ENCODE measurements around the gene CBX4. TPM values are rescaled to one million over a fixed set of nuclear protein-coding genes. Genes with fewer than 3 reads are reported as not detected.
A peak's percentile ranks its signal among the peaks of the same experiment; 100 is the strongest.

Gene CBX4
- total RNA-seq, 1 donor from 2014 or later = 56.3 TPM

- TF ChIP-seq CTCF (IDR thresholded peaks at IDR 0.05) = no peak
- H3K4me1 Mint-ChIP-seq = peaks cover 61% of the 10 kb centered on the region
- no peak overlapping the region for H3K27ac Mint-ChIP-seq
- ChIA-PET CTCF (interaction anchor here (1.1 to 1.8 kb wide), 3 partner anchors 29 to 129 kb away, joined by 3 to 5 read pairs (median 5); no protein-coding TSS in a partner anchor), POLR2A (interaction anchor here (0.6 to 7.2 kb wide), 10 partner anchors 29 to 1558 kb away, joined by 3 to 212 read pairs (median 6); partner anchors contain the start of gene CBX8)
- H3K9me3 Mint-ChIP-seq = no peaks in the 10 kb centered on the region
- intact Hi-C loops (cut with micrococcal nuclease) = no loop called here
- peak overlapping the region; percentile 60 for H3K4me3 Mint-ChIP-seq
- H3K27me3 Mint-ChIP-seq = peaks cover 20% of the 10 kb centered on the region
- H3K36me3 Mint-ChIP-seq (ENCODE audit: low read depth) = peaks cover 14% of the 10 kb centered on the region
- no peak for ATAC-seq (ENCODE audit: low read depth)
- peak; percentile 43 for DNase-seq
These were observed 1.7 kb upstream of the CBX4 start for GRCh38 chr17:79840989-79841286.

GRCh38 chr17:79840269-79840988 is 1.2 kb upstream of the CBX4 start:
- ATAC-seq (ENCODE audit: low read depth) (no peak), DNase-seq (peak; percentile 42)
- Mint-ChIP-seq H3K27ac (peak overlapping the region; percentile 30), H3K9me3 (no peaks in the 10 kb centered on the region), H3K4me1 (peaks cover 63% of the 10 kb centered on the region), H3K27me3 (peaks cover 20% of the 10 kb centered on the region), H3K36me3 (ENCODE audit: low read depth) (peaks cover 18% of the 10 kb centered on the region), H3K4me3 (peak overlapping the region; percentile 60)
- intact Hi-C loops (cut with micrococcal nuclease) = no loop called here
- CTCF ChIA-PET = interaction anchor here (1.1 to 1.8 kb wide), 5 partner anchors 29 to 130 kb away, joined by 3 to 7 read pairs (median 5); no protein-coding TSS in a partner anchor
- no peak for TF ChIP-seq CTCF (IDR thresholded peaks at IDR 0.05)
- POLR2A ChIA-PET = interaction anchor here (0.6 to 7.2 kb wide), 18 partner anchors 11 to 1559 kb away, joined by 3 to 212 read pairs (median 5); partner anchors contain the start of gene CBX8

- Mint-ChIP-seq H3K27me3 (peaks cover 20% of the 10 kb centered on the region), H3K27ac (peak overlapping the region; percentile 95), H3K4me1 (peaks cover 65% of the 10 kb centered on the region), H3K4me3 (peak overlapping the region; percentile 95), H3K9me3 (no peaks in the 10 kb centered on the region), H3K36me3 (ENCODE audit: low read depth) (peaks cover 30% of the 10 kb centered on the region)
- TF ChIP-seq CTCF (IDR thresholded peaks at IDR 0.05) = no peak
- intact Hi-C loops (cut with micrococcal nuclease) = loop anchor here (1.0 to 5.0 kb wide), 9 partner anchors 23 to 309 kb away; partner anchors contain the start of genes CBX8, CCDC40, EIF4A3 and ENPP7
- DNase-seq = peak; percentile 52
- peak; percentile 9 for ATAC-seq (ENCODE audit: low read depth)
- ChIA-PET CTCF (interaction anchor here (1.4 to 1.7 kb wide), 5 partner anchors 19 to 132 kb away, joined by 3 to 7 read pairs (median 4); no protein-coding TSS in a partner anchor), POLR2A (interaction anchor here (0.5 to 7.2 kb wide), 21 partner anchors 9 to 1674 kb away, joined by 3 to 212 read pairs (median 4); partner anchors contain the start of genes ACTG1 and CBX8)
These were observed 542 bp downstream of the CBX4 start for GRCh38 chr17:79838522-79839274.

GRCh38 chr17:79837888-79838521 is 1.2 kb downstream of the CBX4 start:
- Mint-ChIP-seq H3K27me3 (peaks cover 17% of the 10 kb centered on the region), H3K4me1 (peaks cover 63% of the 10 kb centered on the region), H3K36me3 (ENCODE audit: low read depth) (peaks cover 35% of the 10 kb centered on the region), H3K4me3 (peak overlapping the region; percentile 95), H3K9me3 (no peaks in the 10 kb centered on the region), H3K27ac (peak overlapping the region; percentile 95)
- ChIA-PET POLR2A (interaction anchor here (0.6 to 7.2 kb wide), 16 partner anchors 20 to 160 kb away, joined by 3 to 212 read pairs (median 8); partner anchors contain the start of gene CBX8), CTCF (interaction anchor here (0.6 to 1.6 kb wide), 3 partner anchors 18 to 49 kb away, joined by 3 read pairs; no protein-coding TSS in a partner anchor)
- no peak for TF ChIP-seq CTCF (IDR thresholded peaks at IDR 0.05)
- DNase-seq = peak; percentile 43
- no peak for ATAC-seq (ENCODE audit: low read depth)
- intact Hi-C loops (cut with micrococcal nuclease) = loop anchor here (2.0 to 5.0 kb wide), 7 partner anchors 41 to 309 kb away; partner anchors contain the start of genes CBX8, CCDC40, EIF4A3 and ENPP7
